K562 (cell line): ENCODE data around the gene SLC2A4. TPM values are rescaled to one million over a fixed set of nuclear protein-coding genes. Genes with fewer than 3 reads are reported as not detected.

Experiments used
- ATAC-seq: fragments of 200-7000 bp; cut with Tn5 transposase; 3 replicates; pipeline ENCODE4 v1.9.1; 2020; ENCODE audit warnings: moderate library complexity
- BruUV-seq: library from RNA; stranded (reverse); fragments of 400-500 nt; replicated peaks from 2 replicates; lab custom pipeline; 2021; lab: Mats Ljungman, UMichigan
- CTCF ChIA-PET: fragments of 300-600 bp; formaldehyde crosslinking; extraction: SDS; loops from one replicate; lab custom pipeline; 2021; ENCODE audit warnings: low intra/inter-chr PET ratio; lab: Yijun Ruan, JAX
- POLR2A ChIA-PET: fragments of 300-600, 350-650 bp; sonication (Branson Sonifier 250); formaldehyde crosslinking; extraction: SDS; loops from one replicate; lab custom pipeline; 2021; ENCODE audit warnings: antibody characterized with exemption, inconsistent platforms; lab: Yijun Ruan, JAX
- DNase-seq, 4 experiments: peaks; one replicate each; pipeline versions ENCODE4 v3.0.0 to v3.0.0-alpha.2; 2011 to 2018; ENCODE audit warnings: low spot score in 3 of 4, mixed read lengths in 3 of 4; ENCODE audit errors: extremely low read depth in 1 of 4
- FAIRE-seq: peaks from 2 replicates; lab custom pipeline; 2011; peaks lifted over from hg19 to GRCh38; lab: Jason Lieb, UNC
- H2AFZ ChIP-seq: 2 replicates; pipeline ENCODE4 v1.6.0; 2011; ENCODE audit warnings: low read depth, low read length, control low read depth, inconsistent platforms
- H3K27ac ChIP-seq: fragments of 200-600 bp; 3 replicates; pipeline ENCODE4 v1.8.0; 2011; ENCODE audit warnings: low read depth, mild to moderate bottlenecking, control low read depth, inconsistent platforms, low read length, moderate library complexity, mixed read lengths; ENCODE audit errors: extremely low read depth
- H3K27me3 ChIP-seq, 2 experiments: fragments of 300-600 bp in 1 of 2; 2 replicates in 1 of 2; 3 replicates in 1 of 2; pipeline versions ENCODE4 v1.6.0 to v1.8.0; 2011; ENCODE audit warnings: inconsistent platforms in 2 of 2, low read length in 2 of 2, mild to moderate bottlenecking in 1 of 2, mixed read lengths in 1 of 2, moderate library complexity in 1 of 2; ENCODE audit not compliant: control insufficient read depth in 2 of 2, insufficient read depth in 2 of 2
- H3K36me3 ChIP-seq: fragments of 300-600 bp; 3 replicates; pipeline ENCODE4 v1.8.0; 2011; ENCODE audit warnings: mild to moderate bottlenecking, low read length, inconsistent platforms; ENCODE audit not compliant: control insufficient read depth, insufficient read depth
- H3K4me1 ChIP-seq, 2 experiments: fragments of 200-600 bp in 1 of 2; replicated peaks in 1 of 2; 2 replicates in 1 of 2; 3 replicates in 1 of 2; pipeline versions ENCODE4 v1.5.1 to v1.8.0; 2011; ENCODE audit warnings: inconsistent platforms in 2 of 2, low read length in 2 of 2, mild to moderate bottlenecking in 1 of 2, mixed read lengths in 1 of 2, moderate library complexity in 1 of 2; ENCODE audit not compliant: control insufficient read depth in 2 of 2, insufficient read depth in 2 of 2
- H3K4me2 ChIP-seq: 2 replicates; pipeline ENCODE4 v1.6.1; 2011; ENCODE audit warnings: low read length, control low read depth, inconsistent platforms, mixed read lengths; ENCODE audit not compliant: insufficient read depth
- H3K4me3 ChIP-seq: fragments of 200-600 bp; sonication (generic), shearing (Covaris generic); 2 replicates; pipeline ENCODE4 v1.5.1; 2016; ENCODE audit warnings: control low read depth, inconsistent platforms
- H3K79me2 ChIP-seq: fragments of 200-600 bp; 3 replicates; pipeline ENCODE4 v1.8.0; 2011; ENCODE audit warnings: low read length, inconsistent platforms; ENCODE audit not compliant: control insufficient read depth, insufficient read depth
- H3K9ac ChIP-seq, 2 experiments: 2 replicates each; pipeline versions ENCODE4 v1.6.0 to v1.6.1; 2011; ENCODE audit warnings: low read depth in 2 of 2, low read length in 2 of 2, control low read depth in 1 of 2, inconsistent platforms in 1 of 2, mild to moderate bottlenecking in 1 of 2, mixed read lengths in 1 of 2; ENCODE audit not compliant: insufficient read depth in 1 of 2
- H3K9me1 ChIP-seq: one replicate; pipeline ENCODE4 v1.6.0; 2011; ENCODE audit warnings: inconsistent platforms, mild to moderate bottlenecking, low read length, moderate library complexity; ENCODE audit not compliant: control insufficient read depth, insufficient read depth
- H3K9me3 ChIP-seq: replicated peaks from 2 replicates; pipeline ENCODE4 v1.5.1; 2011; ENCODE audit warnings: low read depth, low read length, inconsistent platforms; ENCODE audit not compliant: control insufficient read depth, insufficient read depth
- H4K20me1 ChIP-seq: replicated peaks from 2 replicates; pipeline ENCODE4 v1.6.1; 2011; ENCODE audit warnings: low read length, inconsistent platforms, mixed read lengths; ENCODE audit not compliant: control insufficient read depth, insufficient read depth
- BRF1 ChIP-seq: IDR thresholded peaks from 3 replicates; pipeline ENCODE4 v1.6.1; 2011; ENCODE audit warnings: borderline replicate concordance, mild to moderate bottlenecking; ENCODE audit not compliant: insufficient read length; ENCODE audit errors: extremely low read depth
- CREB3L1 ChIP-seq: fragments of 450-650 bp; IDR thresholded peaks from 2 replicates; pipeline ENCODE4 v1.6.1; 2014; ENCODE audit warnings: low read depth, mild to moderate bottlenecking, moderate library complexity, borderline replicate concordance
- EHMT2 ChIP-seq: fragments of 450-650 bp; IDR thresholded peaks from 2 replicates; pipeline ENCODE4 v1.6.1; 2018; ENCODE audit warnings: antibody characterized with exemption
- ID3 ChIP-seq, 2 experiments: fragments of 250-450 bp in 1 of 2; fragments of 450-650 bp in 1 of 2; sonication (Bioruptor Pico) in 1 of 2; IDR thresholded peaks; 2 replicates each; pipeline versions ENCODE4 v1.6.1 to v1.8.0; 2016 to 2021; ENCODE audit warnings: mild to moderate bottlenecking in 2 of 2, moderate library complexity in 2 of 2, missing compliant biosample characterization in 1 of 2, missing genetic modification characterization in 1 of 2
- IRF2 ChIP-seq: sonication (generic); formaldehyde crosslinking; IDR thresholded peaks from 2 replicates; pipeline ENCODE4 v1.8.1; 2022; ENCODE audit warnings: mild to moderate bottlenecking, missing genetic modification reagents
- MAFK ChIP-seq: IDR thresholded peaks from 2 replicates; pipeline ENCODE4 v1.6.1; 2011; ENCODE audit warnings: low read length, improper control_type of control experiment
- MCM2 ChIP-seq: fragments of 450-650 bp; IDR thresholded peaks from 2 replicates; pipeline ENCODE4 v1.6.1; 2017; ENCODE audit warnings: low read depth, mild to moderate bottlenecking
- MED1 ChIP-seq: sonication (generic); formaldehyde crosslinking; IDR thresholded peaks from 2 replicates; pipeline ENCODE4 v1.8.1; 2023; ENCODE audit warnings: missing genetic modification reagents, borderline replicate concordance
- SMC3 ChIP-seq: conservative IDR thresholded peaks from 2 replicates; pipeline ENCODE4 v1.6.1; 2011; ENCODE audit warnings: low read depth, low read length, improper control_type of control experiment; ENCODE audit not compliant: insufficient read depth
- SNRNP70 ChIP-seq: fragments of 200-400 bp; formaldehyde crosslinking; optimal IDR thresholded peaks from 2 replicates; pipeline ENCODE3; 2017; ENCODE audit warnings: low read depth, low read length
- SREBF1 ChIP-seq: fragments of 150-350 bp; IDR thresholded peaks from 2 replicates; pipeline ENCODE4 v1.6.1; 2014; ENCODE audit warnings: antibody characterized with exemption, low read depth, low read length, borderline replicate concordance
- TCF7L2 ChIP-seq: fragments of 150-350 bp; IDR thresholded peaks from 2 replicates; pipeline ENCODE4 v1.6.1; 2016; ENCODE audit warnings: low read depth, mild to moderate bottlenecking, low read length, moderate library complexity
- TEAD1 ChIP-seq, 2 experiments: fragments of 450-650 bp in 1 of 2; sonication (generic) in 1 of 2; formaldehyde crosslinking; IDR thresholded peaks; 2 replicates each; pipeline versions ENCODE4 v1.4.0 to v1.8.0; 2020 to 2022; ENCODE audit warnings: mild to moderate bottlenecking in 2 of 2, missing genetic modification reagents in 1 of 2
- THRAP3 ChIP-seq: fragments of 450-650 bp; IDR thresholded peaks from 2 replicates; pipeline ENCODE4 v1.6.1; 2016; ENCODE audit warnings: mild to moderate bottlenecking, inconsistent platforms, borderline replicate concordance
- TSC22D4 ChIP-seq: fragments of 450-650 bp; IDR thresholded peaks from 2 replicates; pipeline ENCODE4 v1.6.1; 2016; ENCODE audit warnings: missing genetic modification characterization, missing biosample characterization, control low read depth
- ZNF133 ChIP-seq: fragments of 250-450 bp; sonication (Bioruptor Pico); IDR thresholded peaks from 2 replicates; pipeline ENCODE4 v1.4.0; 2020; ENCODE audit warnings: mild to moderate bottlenecking
- ZNF184 ChIP-seq: sonication (generic); formaldehyde crosslinking; IDR thresholded peaks from 2 replicates; pipeline ENCODE4 v1.5.0; 2020; ENCODE audit warnings: missing genetic modification reagents
- ZNF449 ChIP-seq: fragments of 250-450 bp; sonication (Bioruptor Pico); IDR thresholded peaks from 2 replicates; pipeline ENCODE4 v1.8.0; 2022; ENCODE audit warnings: moderate library complexity, mild to moderate bottlenecking, inconsistent platforms
- ZNF561 ChIP-seq: fragments of 450-650 bp; formaldehyde crosslinking; conservative IDR thresholded peaks from 2 replicates; pipeline ENCODE4 v1.4.0; 2020; ENCODE audit warnings: mild to moderate bottlenecking, moderate library complexity
- ZNF589 ChIP-seq: fragments of 200-800 bp; sonication (Bioruptor generic); IDR thresholded peaks from 2 replicates; pipeline ENCODE4 v1.6.1; 2016; ENCODE audit warnings: low read depth, missing genetic modification characterization, missing compliant biosample characterization
- WGBS: fragments of 100-300 bp; shearing (Covaris generic); methylation state at CpG from one replicate; pipeline ENCODE4 v1.1.6; 2016; ENCODE audit warnings: low coverage, mixed read lengths; ENCODE audit not compliant: insufficient coverage; ENCODE audit errors: missing lambda C conversion rate; 5-methylcytosine and 5-hydroxymethylcytosine counted together
- in situ Hi-C: fragments of 300-500 bp; cut with MboI; formaldehyde crosslinking; loops from 4 replicates; pipeline ENCODE4 v1.15.0; 2018; ENCODE audit warnings: inconsistent platforms, mixed read lengths
- intact Hi-C: fragments of 100-400 bp; cut with micrococcal nuclease; formaldehyde crosslinking; loops from 2 replicates; pipeline ENCODE4 v1.14.2; 2022
- polyA plus RNA-seq, 8 experiments: library from polyadenylated mRNA; depleted of rRNA in 4 of 8; stranded (reverse) in 5 of 8; unstranded in 3 of 8; fragments of >200 nt; fragmentation: Nextera tagmentation in 2 of 8; fragmentation: Illumina TruSeq in 1 of 8; extraction: Ambion mirVana in 2 of 8; extraction: Trizol in 1 of 8; gene quantifications; 2 replicates each; pipeline versions ENCODE4 v1.2.1 to v1.2.3, GENCODE V29; 2011 to 2014; ENCODE audit warnings: inconsistent platforms in 1 of 8, missing spikeins in 1 of 8
- total RNA-seq, 7 experiments: library from RNA; depleted of rRNA in 6 of 7; stranded (reverse); fragments of >200 nt in 6 of 7; fragmentation: Illumina TruSeq in 2 of 7; extraction: Trizol in 2 of 7; gene quantifications; 2 replicates each; pipeline versions ENCODE4 v1.2.1 to v1.2.3, GENCODE V29; 2011 to 2021; ENCODE audit warnings: low replicate concordance in 1 of 7

The SLC2A4 gene
- total and polyA plus RNA-seq, 9 of the 15 experiments (the other 6 are each of a cell fraction or from before 2014, with no cell fraction given) = 0.74 to 3.5 (median 1.6) TPM

- Histone ChIP-seq H3K36me3 (peaks cover 53% of the 10 kb centered on the region), H3K9ac (peak overlapping the region; percentile 80 to 97), H3K4me3 (peak overlapping the region; percentile 68), H4K20me1 (no peaks in the 10 kb centered on the region), H3K27ac (peak overlapping the region; percentile 98), H3K4me2 (peak overlapping the region; percentile 90), H2AFZ (peak overlapping the region; percentile 91), H3K79me2 (peaks cover 48% of the 10 kb centered on the region), H3K4me1 (peaks cover 17 to 22% of the 10 kb centered on the region in 2 experiments; a peak in 4 of 5 replicates), H3K9me3 (no peaks in the 10 kb centered on the region), H3K27me3 (no peaks in the 10 kb centered on the region), H3K9me1 (no peaks in the 10 kb centered on the region)
- FAIRE-seq = peak; percentile 95
- DNase-seq = peak; percentile 70 to 95 (median 79)
- intact Hi-C loops = no loop called here
- WGBS = 6% methylated on average over 37 of the region's 49 CpGs
- in situ Hi-C loops = no loop called here
- ChIA-PET CTCF (no interaction called here), POLR2A (interaction anchor here (0.7 to 3.6 kb wide), 9 partner anchors 8 to 443 kb away, joined by 3 to 16 read pairs (median 4); partner anchors contain the start of genes ACADVL, CTDNEP1, DLG4 and DVL2)
- peak; percentile 62 for ATAC-seq
- BruUV-seq = no TSS peak
- TF ChIP-seq SMC3 = no peak
- no peak for TF ChIP-seq ZNF133
- no peak for TF ChIP-seq TEAD1 (CRISPR knock-in tag; IDR thresholded peaks at IDR 0.05)
- TF ChIP-seq ZNF184 (CRISPR knock-in tag) = no peak
- no peak for TF ChIP-seq MAFK
- no peak for TF ChIP-seq SREBF1
- no peak for TF ChIP-seq ZNF589 (CRISPR knock-in tag)
- no peak for TF ChIP-seq ZNF561
- TF ChIP-seq TSC22D4 (tag) = no peak
- TF ChIP-seq MED1 (CRISPR knock-in tag) = no peak
- no peak for TF ChIP-seq ZNF449 (CRISPR knock-in tag)
- TF ChIP-seq TCF7L2 = no peak
- TF ChIP-seq THRAP3 = peak; percentile 87
- no peak for TF ChIP-seq IRF2
- peak; percentile 88 for TF ChIP-seq CREB3L1
- no peak for TF ChIP-seq BRF1
- no peak for TF ChIP-seq ID3 (CRISPR knock-in tag; IDR thresholded peaks at IDR 0.05)
- TF ChIP-seq ID3 (tag; IDR thresholded peaks at IDR 0.05) = no peak
- no peak for TF ChIP-seq EHMT2
- TF ChIP-seq SNRNP70 = no peak
- no peak for TF ChIP-seq MCM2
Measured at GRCh38 chr17:7242717-7243452, 38.6 kb upstream of the SLC2A4 start.
